KOPT-K1 (cell line): Measurements from ENCODE around the gene SMARCD2.
A peak's percentile ranks its signal among the peaks of the same experiment; 100 is the strongest.
"Not testable (repeated sequence)": the region's sequence is repeated elsewhere in the genome, so short reads cannot be mapped to it uniquely, and the experiment has no call there.

Experiments used
- H3K27ac ChIP-seq: fragments of 200-600 bp; sonication (generic); 2 replicates; pipeline ENCODE4 v1.5.1; 2016; ENCODE audit warnings: antibody characterized with exemption, mild to moderate bottlenecking, low read depth, low read length; ENCODE audit not compliant: poor library complexity, severe bottlenecking
- H3K36me3 ChIP-seq: fragments of 200-600 bp; sonication (generic); 2 replicates; pipeline ENCODE4 v1.5.1; 2017; ENCODE audit warnings: antibody characterized with exemption, mild to moderate bottlenecking, low read length, moderate library complexity; ENCODE audit not compliant: insufficient read depth
- H3K9me3 ChIP-seq: fragments of 200-600 bp; sonication (generic); 2 replicates; pipeline ENCODE4 v1.5.1; 2017; ENCODE audit warnings: antibody characterized with exemption, low read length, mild to moderate bottlenecking; ENCODE audit not compliant: insufficient read depth, poor library complexity, severe bottlenecking

Gene SMARCD2

DNA sequence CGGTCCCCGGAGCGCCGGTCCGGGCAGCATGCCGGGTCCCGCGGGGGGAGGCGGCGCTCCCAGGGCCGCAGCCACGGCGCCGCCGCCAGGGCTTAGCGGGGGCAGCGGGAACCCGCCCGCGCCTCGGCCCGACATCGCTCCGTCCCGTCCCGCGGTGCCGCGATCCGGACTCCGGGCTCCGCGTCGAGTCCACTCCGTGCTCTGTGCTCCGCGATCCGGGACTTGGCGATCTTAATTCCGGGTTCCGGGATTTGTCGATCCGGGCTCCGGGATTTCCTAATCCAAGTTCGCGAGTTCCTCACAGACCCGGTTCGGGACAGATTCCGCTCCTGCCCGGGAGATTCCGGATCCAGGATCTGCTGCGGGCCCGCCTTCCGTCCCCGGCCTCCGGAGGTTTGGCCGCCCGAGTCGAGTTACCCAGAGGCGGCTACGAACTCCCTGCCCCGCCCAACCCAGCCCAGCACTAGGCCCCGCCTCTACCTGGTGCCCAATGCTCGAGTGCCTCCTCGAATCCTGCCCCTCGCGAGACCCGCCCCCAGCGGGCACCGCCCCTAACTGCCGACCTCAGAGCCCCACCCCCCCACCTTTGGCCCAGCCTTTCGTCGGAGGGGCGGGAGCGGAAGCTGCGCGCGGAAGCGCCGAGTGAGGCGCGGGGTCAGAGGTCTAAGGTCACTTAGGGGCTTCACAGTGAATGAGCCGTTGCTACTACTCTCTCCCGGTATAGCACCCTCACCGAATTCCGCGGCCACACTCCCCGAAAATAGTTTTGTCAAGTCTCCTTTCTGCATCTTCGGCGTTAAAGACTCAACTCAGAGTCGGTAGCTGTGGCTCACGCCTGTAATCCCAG, at the start of gene SMARCD2:
Gene SMARCD2, minus strand, starts transcription at position 146 of the 847 bp plus-strand sequence. Its CDS starts 11 bp downstream, at position 135.
- peak within 1 kb of the TSS; percentile 92 for H3K27ac ChIP-seq
- H3K9me3 ChIP-seq, result no peaks in the 10 kb centered on the region
- peaks cover 17% of the 10 kb centered on the region for H3K36me3 ChIP-seq

DNA sequence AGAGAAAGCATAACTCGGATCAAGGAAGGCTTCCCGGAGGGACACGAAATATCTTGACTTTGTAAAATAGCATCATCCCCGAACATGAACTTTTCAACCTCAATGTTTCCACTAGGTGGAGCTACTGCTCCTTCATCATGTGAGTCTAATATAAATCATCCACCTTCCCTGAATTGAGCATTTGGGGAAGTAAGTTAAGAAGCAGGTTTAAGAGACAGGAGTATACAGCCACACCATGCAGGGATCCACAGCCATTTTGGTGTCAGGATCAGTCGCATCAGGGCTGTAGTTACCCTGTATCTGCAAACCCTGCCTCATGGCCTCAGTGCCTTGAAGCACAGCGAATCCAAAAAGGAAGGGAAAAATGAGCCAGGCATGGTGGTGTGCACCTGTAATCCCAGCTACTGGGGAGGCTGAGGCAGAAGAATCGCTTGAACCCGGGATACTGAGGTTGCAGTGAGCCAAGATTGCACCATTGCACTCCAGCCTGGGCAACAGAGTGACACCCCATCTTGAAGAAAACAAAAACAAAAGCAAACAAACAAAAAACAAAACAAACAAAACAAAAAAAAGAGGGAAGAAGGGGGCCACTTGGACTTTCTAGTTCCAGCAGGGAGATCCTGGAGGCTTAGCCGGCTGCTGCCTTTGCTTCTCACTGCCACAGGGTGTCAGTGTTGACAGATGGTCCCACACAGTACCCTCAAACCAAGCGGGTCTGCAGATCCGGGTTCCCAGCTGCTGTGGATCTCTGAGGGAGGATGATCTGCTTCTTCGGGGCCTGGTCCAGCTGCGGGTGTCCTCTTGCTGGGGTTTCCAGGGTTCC, 46.8 kb upstream of the SMARCD2 start:
- H3K36me3 ChIP-seq, H3K9me3 ChIP-seq, H3K27ac ChIP-seq: not testable (repeated sequence)

DNA sequence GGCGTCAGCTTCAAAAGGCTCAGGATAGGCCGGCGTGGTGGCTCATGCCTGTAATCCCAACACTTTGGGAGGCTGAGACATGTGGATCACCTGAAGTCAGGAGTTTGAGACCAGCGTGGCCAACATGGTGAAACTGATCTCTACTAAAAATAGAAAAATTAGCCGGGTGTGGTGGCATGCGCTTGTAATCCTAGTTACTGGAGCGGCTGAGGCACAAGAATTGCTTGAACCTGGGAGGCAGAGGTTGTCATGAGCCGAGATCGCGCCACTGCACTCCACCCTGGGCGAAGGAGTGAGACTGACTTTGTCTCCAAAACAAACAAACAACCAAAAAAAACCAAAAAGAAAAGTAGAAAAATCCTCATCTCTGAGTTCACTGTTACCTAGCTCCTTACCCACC, 42.6 kb upstream of the SMARCD2 start:
- H3K27ac ChIP-seq, H3K36me3 ChIP-seq, H3K9me3 ChIP-seq: not testable (repeated sequence)

DNA sequence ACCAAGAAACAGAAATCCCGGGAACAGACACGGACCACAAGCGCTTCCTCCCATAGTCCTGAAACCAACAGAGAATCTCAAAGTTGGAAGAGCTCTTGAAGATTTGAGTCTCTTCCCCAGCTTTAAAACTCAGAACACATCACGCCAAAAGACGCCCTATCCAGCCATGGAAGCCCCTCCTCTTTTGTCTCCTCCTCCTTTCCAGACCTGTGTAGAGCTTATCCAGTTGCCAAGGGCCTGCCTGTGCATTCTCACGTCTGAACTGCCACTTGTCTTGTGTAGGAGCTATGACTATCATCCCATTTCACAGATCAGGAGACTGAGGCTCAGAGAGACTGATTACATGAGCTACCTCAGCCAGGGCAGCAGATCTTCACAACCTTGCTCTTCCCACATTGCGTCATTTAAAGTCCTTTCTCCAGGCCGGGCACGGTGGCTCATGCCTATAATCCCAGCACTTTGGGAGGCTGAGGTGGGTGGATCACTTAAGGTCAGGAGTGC, 40.2 kb upstream of the SMARCD2 start:
- not testable (repeated sequence) for H3K27ac ChIP-seq, H3K9me3 ChIP-seq, H3K36me3 ChIP-seq

DNA sequence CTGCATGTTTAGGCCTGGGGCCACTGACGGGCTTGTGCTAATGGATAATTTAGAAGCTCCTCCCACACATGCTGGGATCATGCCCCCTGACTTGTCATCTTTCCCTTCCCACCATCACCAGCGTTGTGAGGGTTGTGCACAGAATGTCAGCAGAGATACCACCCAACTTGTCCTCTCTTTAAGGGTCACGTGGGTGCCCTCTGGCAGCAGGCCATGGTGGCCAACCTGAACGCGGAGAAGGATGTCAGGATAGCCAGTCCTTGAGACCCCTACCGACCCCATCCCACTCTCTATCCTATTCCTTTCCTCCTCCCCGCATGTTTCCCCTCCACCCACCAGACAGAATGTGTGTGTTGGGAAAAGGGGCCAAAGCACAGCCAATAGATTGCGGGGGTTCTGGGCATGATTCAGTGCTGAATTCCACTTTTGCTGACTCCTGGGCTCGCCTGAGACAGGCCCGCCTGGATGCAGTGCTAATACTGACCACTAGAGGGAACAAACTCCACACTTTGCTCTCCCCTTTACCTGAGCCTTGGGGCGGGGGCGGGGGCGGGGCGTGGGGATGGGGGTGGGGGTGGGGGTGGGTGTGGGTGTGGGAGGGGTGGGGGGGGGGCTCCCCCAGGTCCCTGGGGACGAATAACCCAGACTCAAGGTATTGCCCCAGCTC, 39.6 kb upstream of the SMARCD2 start, which contains the start of gene GH2:
Gene GH2, minus strand, starts transcription at position 10 of the 667 bp plus-strand sequence. CDS start 143 bp downstream, outside the sequence.
- H3K27ac ChIP-seq, result no peak within 1 kb of the TSS
- no peaks in the 10 kb centered on the region for H3K36me3 ChIP-seq
- H3K9me3 ChIP-seq, result no peaks in the 10 kb centered on the region

DNA sequence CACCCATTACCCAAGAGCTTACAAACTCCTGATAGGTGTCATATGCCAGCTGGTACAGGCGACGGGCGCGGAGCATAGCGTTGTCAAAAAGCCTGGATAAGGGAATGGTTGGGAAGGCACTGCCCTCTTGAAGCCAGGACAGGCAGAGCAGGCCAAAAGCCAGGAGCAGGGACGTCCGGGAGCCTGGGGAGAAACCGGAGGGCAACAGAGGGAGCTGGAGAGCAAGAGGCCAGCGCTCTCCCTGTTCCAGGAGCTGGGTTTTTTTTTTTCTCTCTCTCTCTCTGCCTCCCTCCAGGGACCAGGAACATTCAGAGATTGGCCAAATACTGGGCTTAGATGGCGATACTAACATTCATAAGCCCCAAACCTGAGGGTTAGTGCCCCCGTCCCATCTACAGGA, 38.9 kb upstream of the SMARCD2 start:
- H3K9me3 ChIP-seq, H3K27ac ChIP-seq, H3K36me3 ChIP-seq: not testable (repeated sequence)

DNA sequence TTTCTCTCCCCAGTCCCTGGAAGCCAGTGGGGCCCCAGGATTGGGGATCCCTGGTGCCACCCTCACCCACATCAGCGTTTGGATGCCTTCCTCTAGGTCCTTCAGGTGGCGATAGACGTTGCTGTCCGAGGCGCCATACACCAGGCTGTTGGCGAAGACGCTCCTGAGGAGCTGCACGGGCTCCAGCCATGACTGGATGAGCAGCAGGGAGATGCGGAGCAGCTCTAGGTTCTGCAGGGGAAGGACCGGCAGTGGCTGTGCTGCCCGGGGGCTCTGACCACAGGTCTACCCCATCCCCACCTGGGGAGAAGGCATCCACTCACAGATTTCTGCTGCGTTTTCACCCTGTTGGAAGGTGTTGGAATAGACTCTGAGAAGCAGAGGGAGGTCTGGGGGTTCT, 38.2 kb upstream of the SMARCD2 start:
- Histone ChIP-seq H3K36me3 (no peaks in the 10 kb centered on the region), H3K27ac (no peak overlapping the region)

DNA sequence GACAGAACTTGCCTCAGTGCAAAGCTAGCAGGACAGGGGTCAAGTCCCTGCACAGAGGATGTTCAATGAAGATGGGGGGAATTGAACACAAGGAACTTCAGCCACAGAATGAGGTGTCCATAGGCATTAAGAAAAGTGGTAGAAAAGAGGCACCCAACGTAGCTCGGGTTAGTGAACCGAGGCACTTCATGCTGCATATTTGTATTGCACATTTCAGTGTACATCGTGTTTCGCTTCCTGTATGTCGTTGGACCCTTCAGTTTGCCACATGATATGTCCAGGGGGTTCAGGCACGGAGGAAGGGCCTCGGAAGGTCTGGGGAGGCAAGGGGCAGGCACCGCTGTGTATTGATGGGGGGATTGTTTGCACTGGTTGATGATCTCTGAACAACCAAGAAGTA, 35.9 kb upstream of the SMARCD2 start:
- H3K36me3 ChIP-seq, H3K27ac ChIP-seq, H3K9me3 ChIP-seq: not testable (repeated sequence)

More for the DNA sequence above, 38.2 kb upstream of the SMARCD2 start:
- H3K9me3 ChIP-seq, result no peaks in the 10 kb centered on the region

DNA sequence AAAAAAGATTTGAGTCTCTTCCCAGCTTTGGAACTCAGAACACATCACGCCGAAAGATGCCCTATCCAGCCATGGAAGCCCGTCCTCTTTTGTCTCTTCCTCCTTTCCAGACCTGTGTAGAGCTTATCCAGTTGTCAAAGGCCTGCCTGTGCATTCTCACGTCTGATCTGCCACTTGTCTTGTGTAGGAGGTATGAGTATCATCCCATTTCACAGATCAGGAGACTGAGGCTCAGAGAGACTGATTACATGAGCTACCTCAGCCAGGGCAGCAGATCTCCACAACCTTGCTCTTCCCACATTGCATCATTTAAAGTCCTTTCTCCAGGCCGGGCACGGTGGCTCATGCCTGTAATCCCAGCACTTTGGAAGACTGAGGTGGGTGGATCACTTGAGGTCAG, 32.2 kb upstream of the SMARCD2 start:
- not testable (repeated sequence) for H3K27ac ChIP-seq, H3K9me3 ChIP-seq, H3K36me3 ChIP-seq

DNA sequence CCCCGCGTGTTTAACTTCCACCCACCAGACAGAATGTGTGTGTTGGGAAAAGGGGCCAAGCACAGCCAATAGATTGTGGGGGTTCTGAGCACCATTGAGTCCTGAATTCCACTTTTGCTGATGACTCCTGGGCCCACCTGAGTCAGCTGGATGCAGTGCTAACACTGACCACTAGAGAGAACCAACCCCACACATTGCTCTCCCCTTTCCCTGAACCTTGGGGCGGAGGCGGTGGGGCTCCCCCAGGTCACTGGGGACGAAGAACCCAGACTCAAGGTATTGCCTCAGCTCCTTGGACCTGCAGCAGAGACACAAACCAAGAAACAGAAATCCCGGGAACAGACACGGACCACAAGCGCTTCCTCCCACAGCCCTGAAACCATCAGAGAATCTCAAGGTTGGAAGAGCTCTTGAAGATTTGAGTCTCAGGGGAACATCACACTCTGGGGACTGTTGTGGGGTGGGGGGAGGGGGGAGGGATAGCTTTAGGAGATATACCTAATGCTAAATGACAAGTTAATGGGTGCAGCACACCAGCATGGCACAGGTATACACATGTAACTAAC, 31.7 kb upstream of the SMARCD2 start:
- not testable (repeated sequence) for H3K9me3 ChIP-seq, H3K27ac ChIP-seq, H3K36me3 ChIP-seq

DNA sequence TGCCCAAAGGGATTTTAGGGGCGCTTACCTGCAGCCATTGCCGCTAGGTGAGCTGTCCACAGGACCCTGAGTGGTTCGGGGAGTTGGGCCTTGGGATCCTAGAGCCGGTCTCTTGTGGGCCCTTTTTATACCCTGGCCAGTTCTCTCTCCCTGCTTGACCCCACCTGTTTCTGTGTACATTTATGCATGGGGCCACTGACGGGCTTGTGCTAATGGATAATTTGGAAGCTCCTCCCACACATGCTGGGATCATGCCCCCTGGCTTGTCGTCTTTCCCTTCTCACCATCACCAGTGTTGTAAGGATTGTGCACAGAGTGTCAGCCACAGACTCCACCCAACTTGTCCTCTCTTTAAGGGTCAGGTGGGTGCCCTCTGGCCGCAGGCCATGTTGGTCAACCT, 31.1 kb upstream of the SMARCD2 start, which contains the start of gene CSH2:
Gene CSH2, minus strand, starts transcription at position 101 of the 400 bp plus-strand sequence. Its CDS starts 63 bp downstream, at position 38.
- not testable (repeated sequence) for H3K36me3 ChIP-seq, H3K9me3 ChIP-seq, H3K27ac ChIP-seq

DNA sequence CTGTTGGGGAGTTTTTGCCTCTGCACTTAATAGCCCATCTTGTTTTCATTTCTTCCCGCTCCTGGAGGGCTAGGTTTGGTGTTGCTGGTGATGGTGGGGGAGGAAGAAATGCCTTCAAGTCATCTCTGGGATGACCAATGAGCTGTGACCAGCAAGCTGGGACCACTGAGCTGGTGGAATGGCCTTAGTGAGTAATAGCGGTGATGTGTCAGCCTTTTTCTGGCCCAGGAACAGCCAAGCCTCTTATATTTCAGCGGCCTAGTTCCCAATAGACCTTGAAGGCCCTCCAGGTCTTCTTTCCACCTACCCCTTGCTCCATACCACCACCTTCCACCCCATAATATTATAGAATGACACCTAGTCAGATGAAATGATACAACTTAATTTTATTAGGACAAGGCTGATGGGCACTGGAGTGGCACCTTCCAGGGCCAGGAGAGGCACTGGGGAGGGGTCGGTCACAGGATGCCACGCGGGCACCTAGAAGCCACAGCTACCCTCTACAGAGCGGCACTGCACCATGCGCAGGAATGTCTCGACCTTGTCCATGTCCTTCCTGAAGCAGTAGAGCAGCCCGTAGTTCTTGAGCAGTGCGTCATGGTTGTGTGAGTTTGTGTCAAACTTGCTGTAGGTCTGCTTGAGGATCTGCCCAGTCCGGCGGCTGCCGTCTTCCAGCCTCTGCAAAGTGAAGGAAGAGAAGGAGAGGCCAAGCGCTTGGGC, 29.3 kb upstream of the SMARCD2 start:
- H3K27ac ChIP-seq, H3K9me3 ChIP-seq, H3K36me3 ChIP-seq: not testable (repeated sequence)

DNA sequence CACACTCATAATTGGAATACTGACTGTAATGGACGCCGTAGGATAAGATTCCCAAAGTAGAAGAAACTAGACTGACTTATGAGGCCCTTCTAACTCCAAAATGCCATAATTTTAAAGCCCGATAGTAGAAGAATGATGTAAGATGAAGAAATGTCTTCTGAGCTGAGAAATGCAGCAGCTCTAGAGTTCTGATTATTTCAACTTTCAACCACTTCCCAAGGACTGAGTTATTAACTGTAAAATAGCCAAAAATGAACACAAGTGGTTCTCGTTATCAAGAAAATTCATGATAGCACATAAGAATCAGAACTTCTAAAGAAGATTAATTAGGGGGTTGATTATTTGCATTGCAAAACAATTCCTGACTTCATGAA, 27.8 kb upstream of the SMARCD2 start:
- H3K27ac ChIP-seq, H3K36me3 ChIP-seq, H3K9me3 ChIP-seq: not testable (repeated sequence)
